Stimulated activated effector memory CD8-positive, alpha-beta T cell treated with anti-CD3 and anti-CD28 coated beads, Interleukin-12 subunit alpha, Interleukin-12 subunit beta, amount 100 ng/mL, for 72 hours (primary cell): Measurements from ENCODE around the gene SPATA25.

Experiments used
- ATAC-seq: fragments of 150-1000 bp; cut with Tn5 transposase; 2 replicates; pipeline ENCODE4 v1.10.0; 2021
- DNase-seq, 2 donors: peaks; one replicate each; pipeline ENCODE4 v3.0.0; 2021 to 2022; ENCODE audit warnings: low spot score in 2 of 2
- H3K27ac Mint-ChIP-seq: one replicate; pipeline ENCODE4 v1.8.0; 2022; ENCODE audit warnings: mild to moderate bottlenecking, mixed read lengths
- H3K36me3 Mint-ChIP-seq: one replicate; pipeline ENCODE4 v1.8.0; 2022; ENCODE audit warnings: mild to moderate bottlenecking, mixed read lengths
- H3K4me1 Mint-ChIP-seq: one replicate; pipeline ENCODE4 v1.8.0; 2022; ENCODE audit warnings: mixed read lengths
- H3K4me3 Mint-ChIP-seq: one replicate; pipeline ENCODE4 v1.8.0; 2022; ENCODE audit warnings: mild to moderate bottlenecking, mixed read lengths
- H3K9me3 Mint-ChIP-seq: one replicate; pipeline ENCODE4 v1.8.0; 2022; ENCODE audit warnings: mixed read lengths

SPATA25 gene

DNA sequence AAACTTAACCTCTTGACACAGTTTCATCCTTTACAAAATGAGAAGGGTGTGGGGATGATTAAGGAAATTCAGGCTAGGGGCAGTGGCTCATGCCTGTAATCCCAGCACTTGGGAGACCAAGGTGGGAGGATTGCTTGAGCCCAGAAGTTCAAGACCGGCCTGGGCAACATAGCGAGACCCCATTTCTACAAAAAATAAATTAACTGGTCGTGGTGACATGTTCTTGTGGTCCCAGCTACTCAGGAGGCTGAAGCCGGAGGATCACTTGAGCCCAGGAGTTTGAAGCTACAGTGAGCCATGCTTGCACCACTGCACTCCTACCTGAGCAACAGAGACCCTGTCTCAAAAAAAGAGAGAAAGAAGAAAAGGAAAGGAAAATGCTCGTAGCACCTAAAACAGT lies 21.0 kb downstream of the SPATA25 start:
- no peak overlapping the region for H3K27ac Mint-ChIP-seq
- H3K36me3 Mint-ChIP-seq = no peaks in the 10 kb centered on the region
- DNase-seq (no peak), ATAC-seq (no peak)
- no peaks in the 10 kb centered on the region for H3K9me3 Mint-ChIP-seq
- no peak overlapping the region for H3K4me3 Mint-ChIP-seq
- no peaks in the 10 kb centered on the region for H3K4me1 Mint-ChIP-seq

DNA sequence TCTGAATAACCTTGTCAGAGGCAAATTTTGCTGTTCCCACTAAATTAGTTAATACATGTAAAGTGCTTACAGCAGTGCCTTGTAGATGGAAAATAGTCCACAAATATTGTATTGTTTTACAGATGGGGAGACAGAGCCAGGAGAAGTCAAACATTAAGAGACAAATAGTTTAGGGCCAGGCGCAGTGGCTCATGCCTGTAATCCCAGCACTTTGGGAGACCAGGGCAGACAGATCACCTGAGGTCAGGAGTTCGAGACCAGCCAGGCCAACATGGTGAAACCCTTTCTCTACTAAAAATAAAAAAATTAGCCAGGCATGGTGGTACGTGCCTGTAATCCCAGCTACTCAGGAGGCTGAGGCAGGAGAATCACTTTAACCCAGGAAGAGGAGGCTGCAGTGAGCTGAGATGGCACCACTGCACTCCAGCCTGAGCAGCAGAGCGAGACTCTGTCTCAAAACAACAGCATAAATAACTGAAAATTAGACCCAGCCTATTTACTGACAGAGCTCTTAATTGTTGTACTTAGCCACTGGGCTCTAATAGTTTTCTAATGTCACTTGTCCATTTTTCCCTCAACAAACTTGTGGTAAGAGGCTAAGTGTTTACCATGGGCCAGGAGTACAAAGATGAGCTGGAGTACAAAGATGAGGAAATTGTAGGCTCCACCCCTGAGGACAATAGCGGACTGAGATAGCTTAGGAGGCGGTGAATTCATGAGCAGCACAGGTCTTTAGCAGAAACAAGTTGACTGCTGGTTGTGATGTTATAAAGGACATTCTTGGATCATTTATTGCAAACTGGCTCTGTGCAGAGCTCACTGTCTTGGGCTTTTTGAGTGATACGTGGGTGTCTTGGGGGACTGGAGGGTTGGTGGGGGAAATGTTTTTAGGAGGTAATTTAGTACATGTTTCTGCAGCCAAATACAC lies 23.6 kb downstream of the SPATA25 start:
- no peak for DNase-seq
- Mint-ChIP-seq H3K9me3 (no peaks in the 10 kb centered on the region), H3K27ac (no peak overlapping the region), H3K4me3 (no peak overlapping the region), H3K36me3 (no peaks in the 10 kb centered on the region), H3K4me1 (peaks cover 16% of the 10 kb centered on the region)
- no peak for ATAC-seq

GRCh38 chr20:45861221-45862075 lies 26.0 kb downstream of the SPATA25 start:
- Mint-ChIP-seq H3K9me3 (no peaks in the 10 kb centered on the region), H3K36me3 (no peaks in the 10 kb centered on the region), H3K4me1 (peaks cover 30% of the 10 kb centered on the region), H3K4me3 (no peak overlapping the region), H3K27ac (no peak overlapping the region)
- ATAC-seq (no peak), DNase-seq (no peak)

GRCh38 chr20:45860560-45861220 lies 26.7 kb downstream of the SPATA25 start:
- Mint-ChIP-seq H3K4me1 (peaks cover 36% of the 10 kb centered on the region), H3K27ac (no peak overlapping the region), H3K36me3 (no peaks in the 10 kb centered on the region), H3K4me3 (no peak overlapping the region), H3K9me3 (no peaks in the 10 kb centered on the region)
- no peak for ATAC-seq
- no peak for DNase-seq

GRCh38 chr20:45859916-45860315 lies 27.5 kb downstream of the SPATA25 start:
- no peak overlapping the region for H3K27ac Mint-ChIP-seq

DNA sequence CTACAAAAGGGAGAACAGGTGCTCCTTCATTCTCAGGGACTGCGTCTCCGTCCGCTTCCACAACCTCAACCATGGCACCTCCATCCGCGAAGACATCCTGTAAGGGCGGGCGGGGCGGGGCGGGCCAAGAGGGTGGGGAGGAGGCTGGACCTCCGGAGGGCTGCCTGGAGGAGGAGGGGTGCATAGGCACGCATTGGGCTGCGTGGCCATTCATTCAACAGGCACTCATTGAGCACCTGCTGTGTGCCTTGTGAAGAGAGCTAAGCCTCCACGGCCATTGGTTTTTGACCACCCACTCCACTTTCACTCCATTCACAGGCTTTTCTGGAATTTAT lies 29.6 kb downstream of the SPATA25 start:
- DNase-seq (no peak), ATAC-seq (peak; percentile 57)
- Mint-ChIP-seq H3K4me3 (peak overlapping the region; percentile 98), H3K27ac (peak overlapping the region; percentile 97), H3K36me3 (peaks cover 10% of the 10 kb centered on the region), H3K4me1 (peaks cover 36% of the 10 kb centered on the region), H3K9me3 (no peaks in the 10 kb centered on the region)

More at GRCh38 chr20:45859916-45860315, 27.5 kb downstream of the SPATA25 start:
- Mint-ChIP-seq H3K4me1 (peaks cover 36% of the 10 kb centered on the region), H3K36me3 (no peaks in the 10 kb centered on the region), H3K9me3 (no peaks in the 10 kb centered on the region), H3K4me3 (no peak overlapping the region)
- no peak for ATAC-seq
- no peak for DNase-seq

DNA sequence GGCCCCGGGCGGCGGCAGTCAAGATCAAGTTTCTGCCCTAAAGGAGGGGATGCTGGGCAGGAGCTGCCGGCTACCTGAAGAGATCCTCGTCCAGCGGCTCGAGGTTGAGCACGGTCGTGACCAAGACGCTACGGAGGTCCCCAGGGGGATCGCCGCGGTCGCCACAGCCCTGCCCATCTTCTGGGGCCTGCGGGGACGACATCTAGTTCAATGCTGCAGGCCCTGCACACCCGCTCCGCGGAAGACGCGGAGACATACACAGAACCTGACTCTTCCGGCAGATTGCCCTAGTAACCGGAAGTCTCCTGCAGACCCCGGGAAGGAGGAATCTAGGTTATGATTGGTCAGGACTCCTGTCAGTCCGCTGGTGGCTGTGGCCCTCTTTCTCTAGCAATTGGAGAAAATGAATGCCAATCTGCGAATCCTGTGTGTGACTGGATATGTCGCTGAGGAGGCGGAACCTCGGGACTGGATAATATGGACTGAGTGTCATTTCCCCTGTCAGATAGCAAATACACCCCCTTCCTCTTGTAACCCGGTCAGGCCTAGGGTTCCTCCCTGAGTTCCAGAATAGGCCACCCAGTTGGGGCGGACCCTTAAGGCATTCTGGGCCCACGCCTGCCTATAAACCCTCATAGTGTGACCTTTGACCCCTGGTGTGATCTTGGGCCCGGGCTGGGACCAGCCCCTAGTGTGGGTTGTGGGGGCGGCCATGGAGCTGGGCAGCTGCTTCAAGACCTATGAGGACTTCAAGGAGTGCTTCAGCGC lies 30.1 kb downstream of the SPATA25 start, which contains the start of the genes ACOT8 and ZSWIM3:
TSS of gene ACOT8 (minus strand) at position 279 of the 768 bp plus-strand sequence. CDS start at position 202, 77 bp downstream.
TSS of gene ZSWIM3 (plus strand) at position 501 of the 768 bp plus-strand sequence. CDS start at position 713, 212 bp downstream.
- H3K27ac Mint-ChIP-seq = peak within 1 kb of the TSS; percentile 97
- H3K9me3 Mint-ChIP-seq = no peaks in the 10 kb centered on the region
- H3K4me1 Mint-ChIP-seq = peaks cover 36% of the 10 kb centered on the region
- H3K4me3 Mint-ChIP-seq = peak within 1 kb of the TSS; percentile 98
- H3K36me3 Mint-ChIP-seq = peaks cover 15% of the 10 kb centered on the region
- DNase-seq = peak; percentile 83 to 94
- peak; percentile 98 for ATAC-seq

- H3K4me1 Mint-ChIP-seq = peaks cover 26% of the 10 kb centered on the region
- H3K27ac Mint-ChIP-seq = no peak overlapping the region
- ATAC-seq (no peak), DNase-seq (no peak)
- H3K4me3 Mint-ChIP-seq = no peak overlapping the region
- H3K36me3 Mint-ChIP-seq = peaks cover 29% of the 10 kb centered on the region
- no peaks in the 10 kb centered on the region for H3K9me3 Mint-ChIP-seq
Measured at GRCh38 chr20:45853484-45853883, 33.9 kb downstream of the SPATA25 start.

DNA sequence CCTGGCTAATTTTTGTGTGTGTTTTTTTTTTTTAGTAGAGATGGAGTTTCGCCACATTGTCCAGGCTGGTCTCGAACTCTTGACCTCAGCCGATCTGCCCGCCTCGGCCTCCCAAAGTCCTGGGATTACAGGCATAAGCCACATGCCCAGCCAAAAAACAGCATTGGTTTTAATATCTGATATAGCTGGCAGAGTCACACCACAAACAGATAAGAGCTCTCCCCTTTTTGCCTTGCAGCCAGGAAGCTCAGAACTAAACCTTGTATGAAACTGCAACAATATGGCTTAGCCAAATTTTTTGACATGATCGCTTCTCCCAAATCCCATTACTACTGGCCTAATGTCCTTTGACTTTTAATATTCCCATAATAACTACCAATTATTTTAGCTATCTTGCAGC lies 35.1 kb downstream of the SPATA25 start:
- peaks cover 37% of the 10 kb centered on the region for H3K36me3 Mint-ChIP-seq
- no peak for ATAC-seq
- H3K4me1 Mint-ChIP-seq = peaks cover 14% of the 10 kb centered on the region
- H3K4me3 Mint-ChIP-seq = no peak overlapping the region
- no peaks in the 10 kb centered on the region for H3K9me3 Mint-ChIP-seq
- DNase-seq = no peak
- no peak overlapping the region for H3K27ac Mint-ChIP-seq

DNA sequence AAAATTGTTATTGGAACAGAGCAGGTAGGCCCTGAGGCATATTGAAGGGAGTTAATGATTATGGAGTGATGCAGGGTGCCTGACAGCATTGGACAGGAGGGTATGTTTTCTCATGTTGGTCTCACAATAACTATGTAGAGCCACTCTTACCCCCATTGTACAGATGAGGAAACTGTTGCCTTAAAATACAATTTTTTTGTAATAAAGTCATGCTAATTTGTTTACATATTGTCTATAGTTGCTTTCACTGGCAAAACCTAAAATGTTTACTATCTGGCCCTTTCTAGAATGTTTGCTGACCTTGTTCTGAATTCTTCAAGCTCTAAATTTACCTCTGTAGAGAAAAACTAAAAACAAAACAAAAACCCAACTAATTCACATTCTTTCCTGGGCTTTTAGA lies 35.9 kb downstream of the SPATA25 start:
- Mint-ChIP-seq H3K27ac (no peak overlapping the region), H3K36me3 (peaks cover 44% of the 10 kb centered on the region), H3K4me1 (peaks cover 13% of the 10 kb centered on the region), H3K4me3 (no peak overlapping the region), H3K9me3 (no peaks in the 10 kb centered on the region)
- no peak for ATAC-seq
- DNase-seq = no peak

GRCh38 chr20:45850926-45851325 lies 36.5 kb downstream of the SPATA25 start:
- Mint-ChIP-seq H3K4me3 (no peak overlapping the region), H3K9me3 (no peaks in the 10 kb centered on the region), H3K4me1 (peaks cover 7% of the 10 kb centered on the region), H3K27ac (peak overlapping the region; percentile 48), H3K36me3 (peaks cover 50% of the 10 kb centered on the region)
- DNase-seq (no peak), ATAC-seq (no peak)

GRCh38 chr20:45850238-45850637 lies 37.2 kb downstream of the SPATA25 start:
- Mint-ChIP-seq H3K4me3 (no peak overlapping the region), H3K4me1 (peaks cover 6% of the 10 kb centered on the region), H3K36me3 (peaks cover 57% of the 10 kb centered on the region), H3K9me3 (no peaks in the 10 kb centered on the region), H3K27ac (peak overlapping the region; percentile 48)
- ATAC-seq (no peak), DNase-seq (no peak)

- H3K9me3 Mint-ChIP-seq = no peaks in the 10 kb centered on the region
- H3K36me3 Mint-ChIP-seq = peaks cover 69% of the 10 kb centered on the region
- no peak overlapping the region for H3K27ac Mint-ChIP-seq
- H3K4me3 Mint-ChIP-seq = no peak overlapping the region
- H3K4me1 Mint-ChIP-seq = peaks cover 6% of the 10 kb centered on the region
- no peak for ATAC-seq
- DNase-seq = no peak
Measured at GRCh38 chr20:45848969-45849582, 38.3 kb downstream of the SPATA25 start.

- no peak overlapping the region for H3K27ac Mint-ChIP-seq
- H3K36me3 Mint-ChIP-seq = peaks cover 68% of the 10 kb centered on the region
- H3K9me3 Mint-ChIP-seq = no peaks in the 10 kb centered on the region
- DNase-seq (no peak), ATAC-seq (no peak)
- H3K4me1 Mint-ChIP-seq = peaks cover 8% of the 10 kb centered on the region
- H3K4me3 Mint-ChIP-seq = no peak overlapping the region
Measured at GRCh38 chr20:45848421-45848820, 39.0 kb downstream of the SPATA25 start.
